Gastroesophageal sphincter (tissue), 3 donors: ENCODE measurements around the gene TMEM51.

Experiments used
- CTCF ChIP-seq, 4 experiments: fragments of 200-600 bp in 2 of 4; fragments of 450-650 bp in 2 of 4; sonication (generic) in 1 of 4; IDR thresholded peaks; one replicate each; pipeline ENCODE4 v1.5.1; 2017 to 2019; ENCODE audit warnings: antibody characterized with exemption in 4 of 4, mild to moderate bottlenecking in 2 of 4, moderate library complexity in 2 of 4
- EP300 ChIP-seq: sonication (generic); formaldehyde crosslinking; IDR thresholded peaks from one replicate; pipeline ENCODE4 v1.6.1; 2017; ENCODE audit warnings: antibody characterized with exemption, mild to moderate bottlenecking
- POLR2A ChIP-seq, 2 donors: fragments of 450-650 bp; IDR thresholded peaks; one replicate each; pipeline ENCODE4 v1.6.1; 2017; ENCODE audit warnings: antibody characterized with exemption in 2 of 2, mild to moderate bottlenecking in 2 of 2, moderate library complexity in 1 of 2
- POLR2AphosphoS5 ChIP-seq: sonication (generic); formaldehyde crosslinking; IDR thresholded peaks from one replicate; pipeline ENCODE4 v1.6.1; 2017; ENCODE audit warnings: antibody characterized with exemption

- TF ChIP-seq CTCF (IDR thresholded peaks at IDR 0.05) = no peak
- TF ChIP-seq POLR2A (IDR thresholded peaks at IDR 0.05) = no peak
- TF ChIP-seq POLR2AphosphoS5 = no peak
- no peak for TF ChIP-seq EP300
Observed at GRCh38 chr1:15151871-15152270, 1.7 kb upstream of the TMEM51 start.
